A549 (cell line): ENCODE measurements around the gene SLC23A2. TPM values are rescaled to one million over a fixed set of nuclear protein-coding genes. Genes with fewer than 3 reads are reported as not detected.
A peak's percentile ranks its signal among the peaks of the same experiment; 100 is the strongest.

ENCODE experiments used
- ATAC-seq, 2 experiments: fragments of 200-7000 bp in 1 of 2; fragments of >200 bp in 1 of 2; cut with Nextera tagmentation in 1 of 2; cut with Tn5 transposase in 1 of 2; 3 replicates each; pipeline versions ENCODE4 v1.8.0 to v1.9.1; 2018 to 2020; ENCODE audit warnings: mild to moderate bottlenecking in 1 of 2, moderate library complexity in 1 of 2
- CTCF ChIA-PET: fragments of 300-600 bp; sonication (Branson Sonifier 250); formaldehyde crosslinking; extraction: SDS; loops from one replicate; lab custom pipeline; 2021; ENCODE audit warnings: antibody characterized with exemption, inconsistent platforms; lab: Yijun Ruan, JAX
- POLR2A ChIA-PET: fragments of 350-600 bp; formaldehyde crosslinking; extraction: SDS; loops from one replicate; lab custom pipeline; 2021; ENCODE audit warnings: antibody characterized with exemption, inconsistent platforms; lab: Yijun Ruan, JAX
- DNase-seq, 2 experiments: peaks; one replicate each; pipeline versions ENCODE4 v3.0.0 to v3.0.0-alpha.2; 2011 to 2016; ENCODE audit warnings: low read depth in 1 of 2, low spot score in 1 of 2
- FAIRE-seq: peaks from 2 replicates; lab custom pipeline; 2011; peaks lifted over from hg19 to GRCh38; lab: Jason Lieb, UNC
- H3K27ac ChIP-seq, 2 experiments: fragments of >200 bp; sonication (Bioruptor Twin); formaldehyde crosslinking; 3 replicates each; pipeline ENCODE4 v1.5.1; 2016 to 2017
- H3K4me1 ChIP-seq: fragments of >200 bp; sonication (Bioruptor Twin); formaldehyde crosslinking; 3 replicates; pipeline ENCODE4 v1.6.1; 2016
- H3K4me2 ChIP-seq: fragments of >200 bp; sonication (Bioruptor Twin); formaldehyde crosslinking; 3 replicates; pipeline ENCODE4 v1.6.1; 2016
- H3K4me3 ChIP-seq: fragments of >200 bp; sonication (Bioruptor Twin); formaldehyde crosslinking; 3 replicates; pipeline ENCODE4 v1.5.1; 2016
- H3K9me3 ChIP-seq: fragments of >200 bp; sonication (Bioruptor Twin); formaldehyde crosslinking; 3 replicates; pipeline ENCODE4 v1.6.1; 2016
- ATOH8 ChIP-seq: fragments of 250-450 bp; sonication (Bioruptor Pico); IDR thresholded peaks from 2 replicates; pipeline ENCODE4 v1.5.0; 2020; ENCODE audit warnings: low read depth, mild to moderate bottlenecking, moderate library complexity
- BHLHE40 ChIP-seq: IDR thresholded peaks from 2 replicates; pipeline ENCODE4 v1.6.1; 2012; ENCODE audit warnings: low read depth, low read length, inconsistent platforms
- CHD2 ChIP-seq: fragments of 150-350 bp; IDR thresholded peaks from 2 replicates; pipeline ENCODE4 v1.6.1; 2014; ENCODE audit warnings: low read length; ENCODE audit not compliant: partially characterized antibody
- CHD4 ChIP-seq: fragments of 200-600 bp; sonication (generic); IDR thresholded peaks from 2 replicates; pipeline ENCODE4 v1.6.1; 2016; ENCODE audit warnings: antibody characterized with exemption, mild to moderate bottlenecking, borderline replicate concordance
- EP300 ChIP-seq, 2 experiments: fragments of >200 bp; sonication (Bioruptor Twin); formaldehyde crosslinking; IDR thresholded peaks; 2 replicates in 1 of 2; 3 replicates in 1 of 2; pipeline ENCODE4 v1.6.1; 2016 to 2017
- FOSB ChIP-seq: fragments of 250-450 bp; sonication (Bioruptor Pico); IDR thresholded peaks from 2 replicates; pipeline ENCODE4 v1.5.0; 2020; ENCODE audit warnings: mild to moderate bottlenecking, moderate library complexity
- FOSL2 ChIP-seq, 2 experiments: fragments of 450-650 bp in 1 of 2; fragments of >200 bp in 1 of 2; sonication (Bioruptor Twin) in 1 of 2; formaldehyde crosslinking; IDR thresholded peaks; 2 replicates each; pipeline versions ENCODE4 v1.5.0 to v1.6.1; 2016 to 2020; ENCODE audit warnings: mild to moderate bottlenecking in 1 of 2, moderate library complexity in 1 of 2
- FOXS1 ChIP-seq: fragments of 250-450 bp; sonication (Bioruptor Pico); IDR thresholded peaks from 2 replicates; pipeline ENCODE4 v1.5.0; 2020; ENCODE audit warnings: mild to moderate bottlenecking, moderate library complexity
- HOXB5 ChIP-seq: fragments of 250-450 bp; sonication (Bioruptor Pico); IDR thresholded peaks from 2 replicates; pipeline ENCODE4 v1.5.0; 2020; ENCODE audit warnings: mild to moderate bottlenecking, moderate library complexity
- JUN ChIP-seq, 2 experiments: fragments of >200 bp; sonication (Bioruptor Twin); formaldehyde crosslinking; IDR thresholded peaks; 2 replicates in 1 of 2; 3 replicates in 1 of 2; pipeline ENCODE4 v1.6.1; 2016 to 2017
- JUNB ChIP-seq: fragments of >200 bp; sonication (Bioruptor Twin); formaldehyde crosslinking; IDR thresholded peaks from 2 replicates; pipeline ENCODE4 v1.6.1; 2016
- KDM5A ChIP-seq: fragments of 200-600 bp; sonication (generic); IDR thresholded peaks from 2 replicates; pipeline ENCODE4 v1.6.1; 2016; ENCODE audit warnings: antibody characterized with exemption, mild to moderate bottlenecking
- MAFK ChIP-seq: fragments of 450-650 bp; IDR thresholded peaks from 2 replicates; pipeline ENCODE4 v1.6.1; 2014; ENCODE audit not compliant: partially characterized antibody
- NPAS2 ChIP-seq: fragments of 250-450 bp; sonication (Bioruptor Pico); IDR thresholded peaks from 2 replicates; pipeline ENCODE4 v1.8.0; 2022; ENCODE audit warnings: mild to moderate bottlenecking, moderate library complexity, borderline replicate concordance
- PBX3 ChIP-seq: IDR thresholded peaks from 2 replicates; pipeline ENCODE4 v1.6.1; 2012
- POLR2AphosphoS2 ChIP-seq: conservative IDR thresholded peaks from 2 replicates; pipeline ENCODE4 v1.6.1; 2012; ENCODE audit warnings: low read length, improper control_type of control experiment, inconsistent platforms
- REST ChIP-seq: fragments of 200-600 bp; sonication (generic); IDR thresholded peaks from 2 replicates; pipeline ENCODE4 v1.6.1; 2016; ENCODE audit warnings: antibody characterized with exemption, mild to moderate bottlenecking, moderate library complexity
- SMC3 ChIP-seq: fragments of >200 bp; sonication (Bioruptor Twin); formaldehyde crosslinking; IDR thresholded peaks from 3 replicates; pipeline ENCODE4 v1.6.1; 2018; ENCODE audit warnings: inconsistent platforms
- USF2 ChIP-seq: fragments of 450-650 bp; IDR thresholded peaks from 2 replicates; pipeline ENCODE4 v1.6.1; 2014; ENCODE audit warnings: antibody characterized with exemption
- ZFP36 ChIP-seq: fragments of 450-650 bp; IDR thresholded peaks from 2 replicates; pipeline ENCODE4 v1.6.1; 2014; ENCODE audit warnings: borderline replicate concordance; ENCODE audit not compliant: partially characterized antibody
- WGBS: methylation state at CpG from one replicate; pipeline ENCODE4 v1.1.6; 2017; ENCODE audit errors: missing lambda C conversion rate; 5-methylcytosine and 5-hydroxymethylcytosine counted together
- polyA plus RNA-seq, 4 experiments: library from polyadenylated mRNA; depleted of rRNA in 3 of 4; stranded (reverse); fragments of >200 nt; fragmentation: RNase III in 1 of 4; extraction: RNeasy Plus Mini Kit Qiagen cat#74134 plus additional on column Dnase treatment in 1 of 4; gene quantifications; 2 replicates in 3 of 4; 3 replicates in 1 of 4; pipeline ENCODE4 v1.2.3, GENCODE V29; 2011 to 2017
- TF ChIP-seq, protein P1 (sequence below): fragments of >200 bp; sonication (Bioruptor Twin); formaldehyde crosslinking; IDR thresholded peaks from 3 replicates; pipeline ENCODE4 v1.6.1; 2016
- TF ChIP-seq, protein P2 (sequence below): IDR thresholded peaks from 2 replicates; pipeline ENCODE4 v1.6.1; 2012; ENCODE audit warnings: low read depth, borderline replicate concordance

Gene SLC23A2
- polyA plus RNA-seq, 2 of the 4 experiments (the other 2 are of a cell fraction): 13.1 to 47.8 TPM

DNA sequence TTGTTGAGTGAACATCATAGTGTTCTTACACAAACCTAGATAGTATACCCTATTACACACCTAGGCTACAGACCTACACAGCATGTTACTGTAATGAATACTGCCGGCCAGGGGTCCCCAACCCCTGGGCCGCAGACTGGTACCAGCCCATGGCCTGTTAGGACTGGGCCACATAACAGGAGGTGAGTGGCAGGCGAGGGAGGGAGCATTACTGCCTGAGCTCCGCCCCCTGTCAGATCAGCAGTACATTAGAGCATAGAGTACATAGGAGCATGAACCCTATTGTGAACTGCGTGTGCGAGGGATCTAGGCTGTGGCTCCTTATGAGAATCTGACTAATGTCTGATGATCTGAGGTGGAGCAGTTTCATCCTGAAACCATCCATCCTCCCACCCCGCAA is 153.3 kb downstream of the SLC23A2 start:
- 80% methylated on average over 7 of the region's 7 CpGs for WGBS
- Histone ChIP-seq H3K4me2 (no peak overlapping the region), H3K4me1 (0 out of 3 replicates have a peak, but pooled peaks cover 2% of the 10 kb centered on the region), H3K27ac (no peak overlapping the region), H3K9me3 (no peaks in the 10 kb centered on the region), H3K4me3 (no peak overlapping the region)
- ChIA-PET CTCF (no interaction called here), POLR2A (no interaction called here)
- DNase-seq (no peak), ATAC-seq (peak; percentile 12 to 46; a peak in 2 of 6 replicates), FAIRE-seq (no peak)
- TF ChIP-seq JUNB (no peak), POLR2AphosphoS2 (no peak), CHD4 (no peak), MAFK (no peak)

DNA sequence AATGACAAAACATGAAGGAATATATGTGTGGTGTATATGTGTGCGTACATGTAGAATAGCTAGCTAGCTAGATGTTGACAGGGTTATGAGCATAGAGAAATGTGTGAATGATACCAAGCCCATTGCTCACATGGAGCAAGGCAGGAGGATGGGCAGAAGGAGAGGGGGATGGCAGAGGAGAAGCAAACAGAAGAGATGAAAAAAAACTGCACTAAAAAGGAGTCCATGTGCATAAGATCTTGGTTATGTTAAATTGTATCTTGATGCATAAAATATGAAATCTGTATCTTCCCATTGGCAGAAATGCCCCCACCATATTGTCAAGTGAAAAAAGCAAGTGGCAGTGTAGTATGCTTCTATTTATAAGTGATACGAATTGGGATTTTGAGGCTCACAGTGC is 154.5 kb downstream of the SLC23A2 start:
- WGBS: 84% methylated on average over 2 of the region's 2 CpGs
- ATAC-seq (no peak), FAIRE-seq (peak; percentile 23), DNase-seq (no peak)
- Histone ChIP-seq H3K27ac (no peak overlapping the region), H3K4me1 (0 out of 3 replicates have a peak, but pooled peaks cover 2% of the 10 kb centered on the region), H3K4me2 (no peak overlapping the region), H3K9me3 (no peaks in the 10 kb centered on the region), H3K4me3 (no peak overlapping the region)
- no peak for TF ChIP-seq CHD4
- TF ChIP-seq USF2: no peak
- TF ChIP-seq FOSB (CRISPR knock-in tag): no peak
- no peak for TF ChIP-seq FOSL2 (IDR thresholded peaks at IDR 0.05)
- no peak for TF ChIP-seq FOSL2 (CRISPR knock-in tag; IDR thresholded peaks at IDR 0.05)
- no peak for TF ChIP-seq REST
- TF ChIP-seq JUN (IDR thresholded peaks at IDR 0.05): no peak
- TF ChIP-seq NPAS2 (CRISPR knock-in tag): no peak
- no peak for TF ChIP-seq PBX3
- ChIA-PET CTCF (no interaction called here), POLR2A (interaction anchor here (0.6 kb wide), 1 partner anchor 22 kb away, joined by 3 read pairs; no protein-coding TSS in a partner anchor)

GRCh38 chr20:4844751-4845465 is 156.4 kb downstream of the SLC23A2 start:
- no peaks in the 10 kb centered on the region for H3K9me3 ChIP-seq
- no peak overlapping the region for H3K27ac ChIP-seq
- CTCF ChIA-PET: interaction anchor here (0.6 to 0.9 kb wide), 3 partner anchors 72 to 256 kb away, joined by 3 read pairs; no protein-coding TSS in a partner anchor
- peak; percentile 49 for FAIRE-seq
- 78% methylated on average over 9 of the region's 9 CpGs for WGBS
- H3K4me3 ChIP-seq: no peak overlapping the region
- H3K4me1 ChIP-seq: 0 out of 3 replicates have a peak, but pooled peaks cover 2% of the 10 kb centered on the region
- TF ChIP-seq ATOH8 (CRISPR knock-in tag): no peak
- TF ChIP-seq BHLHE40: no peak
- no peak for TF ChIP-seq POLR2AphosphoS2
- TF ChIP-seq, protein P1, sequence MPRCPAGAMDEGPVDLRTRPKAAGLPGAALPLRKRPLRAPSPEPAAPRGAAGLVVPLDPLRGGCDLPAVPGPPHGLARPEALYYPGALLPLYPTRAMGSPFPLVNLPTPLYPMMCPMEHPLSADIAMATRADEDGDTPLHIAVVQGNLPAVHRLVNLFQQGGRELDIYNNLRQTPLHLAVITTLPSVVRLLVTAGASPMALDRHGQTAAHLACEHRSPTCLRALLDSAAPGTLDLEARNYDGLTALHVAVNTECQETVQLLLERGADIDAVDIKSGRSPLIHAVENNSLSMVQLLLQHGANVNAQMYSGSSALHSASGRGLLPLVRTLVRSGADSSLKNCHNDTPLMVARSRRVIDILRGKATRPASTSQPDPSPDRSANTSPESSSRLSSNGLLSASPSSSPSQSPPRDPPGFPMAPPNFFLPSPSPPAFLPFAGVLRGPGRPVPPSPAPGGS: no peak
- no peak for TF ChIP-seq HOXB5
- no peak for TF ChIP-seq SMC3
- TF ChIP-seq CHD2: no peak
- TF ChIP-seq FOXS1 (CRISPR knock-in tag): no peak
- TF ChIP-seq EP300 (IDR thresholded peaks at IDR 0.05): no peak
- no peak for TF ChIP-seq ZFP36
- TF ChIP-seq KDM5A: no peak
- TF ChIP-seq, protein P2, sequence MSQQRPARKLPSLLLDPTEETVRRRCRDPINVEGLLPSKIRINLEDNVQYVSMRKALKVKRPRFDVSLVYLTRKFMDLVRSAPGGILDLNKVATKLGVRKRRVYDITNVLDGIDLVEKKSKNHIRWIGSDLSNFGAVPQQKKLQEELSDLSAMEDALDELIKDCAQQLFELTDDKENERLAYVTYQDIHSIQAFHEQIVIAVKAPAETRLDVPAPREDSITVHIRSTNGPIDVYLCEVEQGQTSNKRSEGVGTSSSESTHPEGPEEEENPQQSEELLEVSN: no peak
- POLR2A ChIA-PET: no interaction called here
- ATAC-seq: no peak
- no peak overlapping the region for H3K4me2 ChIP-seq
- DNase-seq: no peak
